HT1080 (cell line): ENCODE data around the gene TBX4. TPM values are rescaled to one million over a fixed set of nuclear protein-coding genes. Genes with fewer than 3 reads are reported as not detected.

Experiments used
- DNase-seq: peaks from one replicate; pipeline ENCODE4 v3.0.0-alpha.2; 2015; ENCODE audit warnings: low read depth
- total RNA-seq: library from RNA; depleted of rRNA; stranded (reverse); fragments of >200 nt; shearing (Covaris generic); gene quantifications from 2 replicates; pipeline ENCODE4 v1.2.3, GENCODE V29; 2014

Gene TBX4
- total RNA-seq, 1 experiment from 2014 or later: not detected

DNA sequence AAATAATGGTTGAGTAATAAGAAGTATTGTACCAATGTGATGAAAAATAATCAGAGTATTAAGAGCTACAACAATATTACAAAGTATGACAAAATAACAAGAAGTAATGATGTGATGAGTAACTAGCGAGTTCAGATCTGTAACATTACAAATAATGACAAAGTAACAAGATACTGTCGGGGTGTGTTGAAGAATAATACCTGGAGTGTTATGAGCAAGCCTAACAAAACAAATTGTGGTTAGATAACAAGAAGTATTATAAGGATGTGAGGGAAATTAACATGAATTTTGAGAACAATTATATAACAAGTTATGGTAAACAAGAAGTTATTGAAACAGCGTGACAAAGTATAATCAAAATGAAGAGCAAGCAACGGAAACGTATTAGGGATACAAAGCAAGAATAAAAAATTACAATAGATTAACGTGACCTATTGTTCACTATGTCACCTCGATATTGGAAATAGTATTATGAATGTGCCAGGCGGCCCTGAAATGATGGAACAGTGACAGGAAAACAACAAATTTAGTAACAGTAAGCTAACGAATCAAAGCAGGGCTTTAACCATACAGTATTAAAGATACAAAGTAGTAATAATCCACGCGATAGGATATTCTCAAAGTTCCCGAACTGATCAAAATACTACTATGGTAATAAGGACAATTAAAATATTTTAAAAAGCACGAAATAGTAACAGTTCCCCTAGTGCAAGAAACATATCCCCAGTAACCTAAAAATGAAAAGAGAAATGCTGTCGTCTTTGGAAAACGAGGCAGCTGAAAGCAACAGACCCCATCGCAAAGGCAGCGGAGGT lies 1.6 kb downstream of the TBX4 start:
- DNase-seq: no peak

DNA sequence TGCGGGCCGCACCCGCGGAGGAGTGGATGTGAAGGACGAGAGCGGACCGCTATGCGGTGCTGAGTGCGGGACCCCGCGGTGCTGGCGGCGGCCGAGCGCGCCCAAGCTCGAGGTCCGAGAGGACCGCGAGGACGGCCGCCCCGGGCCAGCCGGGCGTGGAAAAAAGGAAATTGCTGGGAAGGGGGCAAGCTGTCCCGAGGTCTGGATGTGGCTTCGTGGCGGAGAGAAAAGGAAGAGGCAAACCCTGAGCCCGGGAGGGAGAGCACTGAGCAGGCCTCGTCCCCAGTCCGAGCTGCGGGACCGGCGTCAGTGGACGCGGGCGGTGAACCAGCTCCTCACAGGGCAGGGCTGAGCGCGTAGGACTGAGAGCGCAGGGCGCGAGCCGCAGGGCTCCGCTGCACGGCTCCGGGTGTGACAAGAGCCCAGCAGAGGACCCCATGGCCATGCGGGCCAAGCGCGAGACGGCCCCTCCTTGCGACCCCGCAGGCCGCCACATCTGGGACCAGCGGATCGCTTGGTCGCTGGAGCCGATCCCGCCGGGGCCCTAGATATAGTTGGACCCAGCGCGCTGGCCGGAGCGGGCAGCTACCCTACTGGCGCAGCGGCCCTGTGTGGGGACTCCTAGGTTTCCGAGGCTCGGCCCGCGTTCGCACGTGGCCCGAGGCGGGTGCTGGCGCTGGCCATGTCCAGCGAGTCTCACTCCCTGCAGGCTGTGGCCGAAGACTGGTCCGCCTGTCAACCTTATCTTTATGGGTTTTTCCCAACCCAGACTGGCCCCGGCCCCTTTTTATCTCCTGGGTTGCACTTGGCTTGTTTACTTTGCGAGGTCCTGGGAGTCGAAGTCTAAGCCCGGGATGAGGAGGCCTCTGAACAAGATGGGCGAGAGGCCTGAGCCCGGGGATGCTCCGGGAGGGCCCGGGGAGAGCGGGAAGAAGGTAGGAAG lies 2.4 kb downstream of the TBX4 start:
- DNase-seq: no peak

DNA sequence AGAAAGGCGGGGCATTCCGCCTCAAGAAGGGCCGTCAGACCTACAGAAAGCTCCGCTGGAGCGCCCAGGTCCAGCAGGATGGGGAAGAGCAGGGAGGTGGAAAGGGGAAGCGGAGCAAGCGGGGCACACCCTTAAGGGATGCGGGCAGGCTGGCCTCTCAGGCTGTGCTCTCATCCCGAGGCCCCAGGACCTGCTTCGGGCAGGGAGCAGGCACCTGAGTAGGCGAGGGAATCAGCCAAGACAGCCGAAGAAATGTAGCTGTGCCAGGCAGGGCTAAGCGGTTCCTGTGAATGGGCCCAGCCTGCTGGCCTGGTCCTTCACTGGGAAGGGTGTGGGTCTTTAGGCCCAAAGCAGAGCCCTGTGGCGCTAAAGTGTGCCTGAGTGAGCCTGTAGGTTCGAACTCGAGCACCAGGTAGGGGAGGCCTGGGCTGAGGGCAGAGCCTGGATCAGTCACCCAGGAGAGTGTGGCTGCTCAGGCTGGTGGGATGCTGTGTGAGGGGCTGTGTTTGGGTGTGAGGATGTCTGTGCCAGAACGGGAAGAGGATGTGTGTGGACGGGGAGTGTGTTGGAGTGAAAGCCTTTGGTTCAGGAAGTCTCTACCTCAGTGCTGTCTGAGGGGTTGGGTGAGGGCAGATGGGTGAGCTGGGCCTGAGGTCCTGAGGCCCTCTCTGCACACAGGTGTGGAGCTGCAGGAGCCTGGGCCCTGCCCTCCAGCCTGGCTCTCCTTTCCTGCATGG lies 3.3 kb downstream of the TBX4 start:
- DNase-seq: no peak

DNA sequence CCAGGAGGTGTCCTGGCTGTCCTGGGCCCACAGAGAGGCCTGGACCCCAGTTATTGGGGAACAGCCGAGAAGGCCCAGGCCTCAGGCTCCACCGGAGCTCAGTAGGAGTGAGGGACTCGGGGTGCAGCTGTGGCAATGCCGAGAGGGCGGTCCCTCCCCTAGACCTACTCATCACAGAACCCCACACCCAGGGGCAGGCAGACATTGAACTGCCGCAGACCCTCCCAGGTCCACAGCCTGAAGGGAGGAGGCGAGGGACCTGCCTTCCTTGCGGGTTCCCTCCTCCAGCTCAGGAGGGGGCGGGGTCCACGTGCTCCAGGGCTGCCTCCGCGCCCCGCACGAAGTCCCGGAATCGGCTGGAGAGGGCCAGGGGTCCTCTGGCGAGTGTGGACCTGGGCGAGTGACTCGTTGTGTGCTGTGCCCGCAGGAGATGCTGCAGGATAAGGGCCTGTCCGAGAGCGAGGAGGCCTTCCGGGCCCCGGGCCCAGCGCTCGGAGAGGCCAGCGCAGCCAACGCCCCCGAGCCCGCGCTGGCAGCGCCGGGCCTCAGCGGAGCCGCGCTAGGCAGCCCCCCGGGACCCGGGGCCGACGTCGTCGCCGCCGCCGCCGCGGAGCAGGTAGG lies 3.9 kb downstream of the TBX4 start:
- DNase-seq: no peak

DNA sequence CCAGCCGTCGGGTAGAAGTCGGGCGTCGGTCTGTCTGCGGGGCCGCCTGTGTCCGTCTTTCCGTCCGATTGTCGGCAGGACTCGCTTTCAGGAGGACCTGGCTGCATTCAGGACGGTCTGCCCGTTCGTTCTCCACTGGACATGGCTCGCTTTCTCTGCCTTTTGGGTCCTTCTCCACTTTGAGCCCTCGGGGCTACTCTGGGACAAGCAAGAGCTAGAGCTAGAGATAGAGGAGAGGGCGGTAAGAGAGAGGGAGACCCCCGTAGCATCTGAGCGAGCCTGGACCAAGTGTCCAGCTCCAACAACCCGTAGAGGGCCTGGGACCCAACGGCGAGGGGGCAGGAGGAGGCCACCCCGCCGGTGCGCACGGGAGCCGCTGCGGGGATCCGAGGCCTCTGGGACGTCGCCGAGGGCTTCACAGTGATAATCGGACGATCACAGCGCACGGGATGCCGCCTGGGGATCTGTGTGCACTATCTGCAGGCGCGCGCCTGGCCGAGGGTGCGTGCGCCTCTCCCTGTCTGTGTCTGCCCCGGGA lies 4.5 kb downstream of the TBX4 start:
- DNase-seq: no peak

DNA sequence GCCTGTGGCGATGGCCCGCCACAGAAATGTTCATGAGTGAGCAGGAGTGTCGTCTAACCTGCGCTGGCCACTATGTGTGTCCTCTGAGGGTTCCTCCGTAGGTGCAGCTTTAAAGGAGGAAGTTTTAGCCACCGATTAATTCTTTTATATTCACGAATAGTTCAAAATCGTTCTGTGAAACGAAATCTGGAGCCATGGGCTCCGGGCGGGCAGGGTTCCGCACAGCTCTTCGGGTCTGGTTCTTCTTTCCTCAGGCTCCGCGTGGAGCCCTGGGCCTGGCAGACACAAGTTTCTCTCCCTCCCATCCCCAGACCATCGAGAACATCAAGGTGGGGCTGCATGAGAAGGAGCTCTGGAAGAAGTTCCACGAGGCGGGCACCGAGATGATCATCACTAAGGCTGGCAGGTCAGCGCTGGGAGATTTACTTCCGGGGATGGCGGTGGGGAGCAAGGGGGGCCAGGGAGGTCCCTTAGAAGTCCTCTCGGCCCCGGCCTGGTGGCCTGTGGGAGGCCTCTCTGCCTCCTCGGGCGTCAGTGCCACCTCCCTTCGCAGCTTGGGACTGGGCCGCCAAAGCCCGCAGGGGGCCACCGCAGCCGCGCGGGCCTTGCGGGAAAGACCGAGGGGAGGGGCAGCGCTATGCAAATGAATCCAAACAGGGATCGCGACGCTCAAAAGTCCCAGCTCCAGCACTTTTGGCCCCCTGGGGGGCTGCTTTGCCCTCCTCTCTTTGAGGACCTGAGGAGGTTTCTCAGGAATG lies 5.2 kb downstream of the TBX4 start:
- no peak for DNase-seq

DNA sequence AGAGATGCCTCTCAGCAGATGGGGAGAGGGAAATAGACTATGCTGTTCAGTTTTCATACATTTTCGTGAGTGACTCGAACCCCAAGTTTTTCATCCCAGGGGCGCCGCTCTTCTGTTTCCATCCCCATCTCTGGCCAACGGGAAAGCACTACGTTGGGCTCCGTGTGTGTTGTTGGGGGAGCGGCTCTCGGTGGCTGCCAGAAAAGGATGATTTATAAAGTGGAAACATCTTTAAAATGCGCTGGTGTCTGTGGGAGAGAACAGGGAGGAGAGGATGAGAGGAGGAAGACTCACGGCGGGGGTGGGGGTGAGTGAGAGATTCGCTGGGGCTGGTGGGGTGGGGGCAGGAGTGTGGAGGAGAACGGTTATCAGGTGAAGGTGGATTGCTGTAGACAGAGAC lies 5.8 kb downstream of the TBX4 start:
- no peak for DNase-seq

DNA sequence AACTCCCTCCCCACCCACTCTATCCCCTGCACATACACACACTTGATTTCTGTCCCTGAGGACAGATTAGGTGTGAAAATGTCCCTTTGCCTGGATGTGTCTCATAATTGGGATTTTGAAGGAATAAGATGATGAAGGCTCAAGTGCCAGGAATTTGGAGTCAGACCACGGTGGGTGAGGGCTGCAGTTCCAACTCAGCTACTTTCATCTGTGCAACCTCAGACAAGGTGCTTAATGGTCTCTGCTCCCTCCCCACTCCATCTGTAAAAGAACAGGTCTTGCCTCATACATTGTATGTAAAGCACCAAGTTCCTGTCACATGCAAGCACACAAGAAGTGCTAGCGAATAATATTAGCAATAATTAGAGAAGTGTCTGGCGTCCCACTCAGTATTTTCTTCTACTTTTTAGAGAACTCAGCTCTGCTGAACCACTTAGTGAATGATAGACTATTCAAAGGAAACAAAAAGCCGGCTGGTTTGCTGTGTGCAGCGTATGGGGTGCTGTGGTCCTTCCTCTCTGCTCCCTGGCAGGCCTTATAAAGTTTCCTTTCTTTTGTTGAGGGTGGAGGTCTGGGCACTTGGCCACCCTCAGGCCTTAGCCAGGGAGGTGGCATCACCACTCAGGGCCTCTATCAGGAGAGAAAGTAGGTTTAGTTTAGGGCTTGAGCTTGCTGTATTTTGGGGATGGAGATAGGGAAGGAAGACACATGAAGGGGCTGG lies 6.4 kb downstream of the TBX4 start:
- no peak for DNase-seq

DNA sequence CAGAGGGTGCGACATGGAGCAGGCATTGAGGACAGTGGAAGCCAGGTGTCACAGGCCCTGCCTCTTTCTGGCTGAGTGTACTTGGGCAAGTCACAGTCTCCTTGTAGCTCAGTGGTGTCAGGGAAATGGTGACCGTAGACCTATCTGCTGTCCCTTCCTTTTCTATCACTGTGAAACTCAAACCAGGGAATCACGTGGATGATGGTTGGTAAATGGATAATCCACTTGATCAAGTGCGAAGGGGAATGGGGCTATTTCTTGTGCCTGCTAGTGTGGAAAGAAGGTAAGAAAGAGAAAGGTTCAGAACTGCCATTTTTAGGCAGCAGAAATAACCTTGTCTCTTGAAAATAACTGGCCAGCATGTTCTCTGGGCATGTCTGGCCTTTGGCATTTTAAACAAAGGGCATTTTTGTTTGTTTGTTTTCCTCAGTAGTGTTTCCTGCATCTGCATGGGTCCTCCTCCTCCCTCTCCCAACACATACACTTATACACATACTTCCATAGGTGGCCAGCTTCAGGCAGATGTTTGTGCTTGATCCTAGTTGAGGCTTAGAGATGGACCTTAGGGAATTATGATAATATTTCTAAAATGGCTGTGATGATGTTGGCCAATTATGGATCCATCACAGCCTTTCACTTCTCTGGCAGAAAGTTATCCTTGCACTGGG lies 7.1 kb downstream of the TBX4 start:
- DNase-seq: no peak

DNA sequence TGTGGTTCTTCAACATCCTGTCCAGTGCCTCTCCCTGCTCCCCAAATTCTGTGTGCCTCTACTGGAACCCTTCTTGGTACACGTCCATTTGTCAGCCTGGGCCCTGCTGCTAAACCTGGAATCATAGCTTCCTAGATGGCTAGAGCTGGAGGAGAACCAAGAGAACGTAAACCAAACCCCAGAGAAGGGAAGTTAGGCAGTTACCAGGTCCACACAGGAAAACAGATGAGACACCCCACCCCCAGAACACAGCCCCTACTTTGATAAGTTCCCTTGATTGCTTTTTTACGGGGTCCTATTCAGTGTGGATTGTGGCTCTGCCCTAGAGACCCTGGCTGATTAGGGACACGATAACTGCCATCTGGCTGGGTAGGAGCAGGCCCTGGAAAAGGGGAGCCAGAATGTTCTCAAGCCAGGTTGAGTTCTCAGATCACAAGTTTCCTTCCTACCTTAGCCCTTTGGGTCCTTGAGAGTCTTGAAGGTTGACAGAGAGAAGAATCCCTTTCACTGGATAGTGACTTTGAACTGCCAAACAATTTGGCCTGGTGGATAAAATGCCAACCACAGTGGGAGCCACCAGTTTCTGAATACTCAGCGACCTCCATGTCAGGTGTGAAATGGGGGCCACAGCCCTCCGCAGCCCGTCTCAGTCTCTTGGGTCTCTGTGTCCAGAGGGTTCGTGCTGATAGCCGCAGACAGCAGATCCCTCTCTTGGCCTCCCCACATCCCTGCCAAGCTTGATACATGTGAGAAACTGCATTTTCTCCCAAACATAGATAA lies 7.9 kb downstream of the TBX4 start:
- no peak for DNase-seq

DNA sequence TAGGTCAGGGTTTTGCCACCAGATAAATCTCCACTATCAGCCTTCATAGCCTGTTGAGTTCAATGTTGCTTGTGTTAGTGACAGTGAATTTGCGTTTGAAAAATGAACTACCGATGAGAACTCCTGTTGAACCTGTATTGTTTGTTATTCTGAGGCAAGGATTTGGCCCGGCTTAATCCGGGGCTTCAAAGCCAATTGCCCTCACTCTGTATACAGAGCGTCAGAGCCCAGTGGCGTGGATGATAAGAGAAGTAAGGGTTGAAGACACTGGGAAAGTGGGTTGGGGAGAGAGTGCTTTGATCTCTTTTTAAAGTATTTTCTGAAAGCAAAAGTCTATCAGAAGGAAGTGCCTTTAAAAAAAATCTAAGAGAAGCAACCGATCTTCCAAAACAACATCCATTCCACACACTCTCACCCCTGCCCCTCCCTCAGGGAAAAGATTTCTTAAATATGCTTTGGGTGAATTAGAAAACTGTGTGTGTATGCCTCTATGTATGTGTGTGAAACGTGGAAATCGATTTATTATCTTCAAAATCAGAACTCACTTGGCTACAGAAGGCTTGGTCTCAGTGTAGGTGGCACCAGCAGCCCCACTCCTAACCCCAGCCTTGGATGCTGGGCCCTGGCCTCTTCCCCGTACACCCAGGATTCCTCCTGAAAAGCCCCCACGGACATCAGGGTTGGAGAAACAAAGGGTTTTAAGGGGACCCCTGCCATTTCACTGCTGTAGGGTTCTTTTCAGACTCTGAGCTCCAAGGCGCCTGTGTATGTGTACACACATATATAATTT lies 8.8 kb downstream of the TBX4 start:
- DNase-seq: no peak

DNA sequence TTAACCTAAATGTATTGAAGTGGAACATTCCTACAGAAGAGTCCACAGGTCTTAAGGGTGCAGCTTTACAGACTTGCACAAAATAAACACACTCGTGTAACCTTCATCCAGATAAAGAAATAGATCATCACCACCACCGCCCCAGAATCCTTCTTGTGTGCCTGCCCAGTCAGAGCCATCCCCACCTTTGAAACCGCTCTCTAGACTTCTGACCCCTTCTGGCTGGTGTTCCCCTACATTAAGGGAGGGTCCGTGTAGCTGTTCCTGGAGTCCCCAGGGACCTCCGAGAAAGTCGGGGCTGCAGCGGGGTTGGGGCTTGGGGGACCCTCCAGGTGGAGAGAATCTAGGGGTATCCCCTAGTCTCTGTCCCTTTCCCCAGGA lies 9.4 kb downstream of the TBX4 start:
- no peak for DNase-seq

DNA sequence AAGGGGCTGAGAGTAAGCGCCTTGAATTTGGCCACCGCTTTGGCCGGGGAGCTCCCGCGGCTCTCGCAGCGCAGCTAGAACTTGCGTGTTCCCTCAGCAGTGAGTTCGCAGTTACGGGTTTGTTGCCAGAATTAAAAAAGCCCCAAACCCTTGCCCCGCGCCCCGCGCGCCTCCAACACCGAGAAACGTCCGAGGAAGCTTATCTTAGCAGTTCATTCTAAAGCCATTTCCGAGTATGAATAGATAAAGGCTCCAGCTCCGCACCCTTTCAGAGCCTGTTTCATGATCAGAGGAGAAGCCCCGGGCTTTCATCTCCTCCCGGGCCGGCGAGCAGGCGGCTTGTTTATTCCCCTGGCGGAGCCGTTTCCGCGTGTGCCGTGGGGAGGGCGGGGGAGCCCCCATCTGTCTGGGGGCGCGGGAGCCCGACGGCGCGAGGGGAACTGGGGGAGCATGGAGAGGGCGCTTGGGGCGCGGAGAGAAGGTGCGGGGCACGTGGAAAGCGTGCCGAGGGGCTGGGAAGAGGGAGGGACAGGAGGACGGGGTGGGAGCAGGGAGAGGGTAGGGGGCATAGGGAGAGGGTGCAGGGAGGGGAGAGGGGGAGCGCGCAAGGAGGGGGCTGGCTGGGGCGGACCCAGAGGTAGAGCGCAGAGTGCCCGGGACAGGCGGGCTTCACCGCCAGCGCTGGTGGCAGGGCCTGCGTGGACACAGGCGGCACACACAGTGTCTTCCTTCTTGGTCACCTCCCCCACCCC lies 9.9 kb downstream of the TBX4 start:
- DNase-seq: no peak

DNA sequence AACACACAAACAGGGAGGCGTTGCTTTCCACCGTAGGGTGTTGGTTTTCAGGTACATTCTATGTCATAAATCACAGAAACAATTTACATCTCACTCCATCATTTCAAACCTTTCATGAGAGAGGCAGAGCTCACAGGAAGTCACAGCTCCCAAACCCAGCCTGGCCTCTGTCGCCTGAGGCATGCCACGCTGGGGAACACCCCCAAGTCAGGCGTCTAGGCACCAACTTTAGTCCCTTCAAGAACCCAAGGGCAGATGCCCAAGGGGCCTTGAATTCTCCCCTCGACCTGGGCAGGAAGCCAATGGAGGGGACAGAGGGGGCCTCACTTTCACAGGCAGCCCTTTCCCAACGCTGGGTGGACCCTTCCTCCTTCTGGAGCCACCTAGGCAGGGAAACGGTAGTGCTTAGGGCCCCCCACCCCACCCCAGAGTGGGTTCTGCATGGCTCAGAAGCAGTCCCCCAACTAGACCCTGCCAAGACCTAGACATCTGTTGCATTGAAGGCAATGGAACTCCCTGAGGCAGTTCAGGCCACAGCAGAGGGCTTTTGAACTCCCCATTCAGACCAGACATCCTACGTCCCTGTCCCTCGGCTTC lies 10.6 kb downstream of the TBX4 start:
- no peak for DNase-seq

DNA sequence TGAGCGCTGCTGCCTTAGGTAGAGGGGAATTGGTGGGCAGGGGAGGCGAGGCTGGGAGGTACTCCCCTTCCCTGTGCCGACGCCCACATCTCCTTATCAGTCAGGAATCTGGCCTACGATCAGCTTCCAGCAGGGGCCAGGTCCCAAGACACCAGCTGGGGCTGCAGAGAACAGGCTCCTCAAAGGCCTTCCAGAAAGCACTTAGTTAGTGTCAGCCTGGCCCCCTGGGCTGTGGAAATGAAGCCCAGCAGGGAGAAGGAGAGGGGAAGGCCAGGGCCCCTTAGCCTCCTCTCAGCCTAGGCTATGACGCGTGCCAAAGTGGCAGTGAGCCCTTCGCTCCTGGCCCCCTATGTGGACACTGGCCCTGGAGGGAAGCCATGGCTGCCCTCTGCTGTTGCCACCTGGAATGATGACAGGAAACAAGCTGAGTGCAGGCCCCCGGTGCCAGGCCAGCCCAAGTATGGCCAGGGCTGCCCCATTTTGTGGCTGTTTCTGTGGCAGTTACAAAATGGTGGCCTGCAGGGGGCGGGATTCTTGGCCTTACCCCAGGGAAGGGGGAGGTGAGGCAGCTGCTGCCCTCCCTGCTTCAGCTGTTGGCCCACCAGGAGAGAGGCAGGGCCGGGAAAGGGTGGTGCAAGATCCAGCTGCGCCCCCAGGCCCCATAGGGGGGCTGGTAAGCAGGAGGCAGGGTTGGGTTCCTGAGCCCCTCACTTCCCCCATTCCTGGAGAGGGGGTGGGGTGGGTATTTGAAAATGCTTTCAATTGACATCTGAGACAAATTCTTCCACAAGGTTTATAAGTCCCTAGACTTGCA lies 11.3 kb downstream of the TBX4 start:
- no peak for DNase-seq
